Caco-2 (cell line): ENCODE measurements around the gene ZNF746. TPM values are rescaled to one million over a fixed set of nuclear protein-coding genes. Genes with fewer than 3 reads are reported as not detected.

ENCODE experiments used
- BruUV-seq: library from RNA; stranded (reverse); fragments of 400-500 nt; replicated peaks from 2 replicates; lab custom pipeline; 2021; lab: Mats Ljungman, UMichigan
- CTCF ChIA-PET: fragments of 300-600 bp; sonication (Branson Sonifier 250); formaldehyde crosslinking; loops from one replicate; lab custom pipeline; 2022; ENCODE audit warnings: antibody characterized with exemption; lab: Charles Lee
- POLR2A ChIA-PET: fragments of 300-600 bp; sonication (Branson Sonifier 250); formaldehyde crosslinking; loops from one replicate; lab custom pipeline; 2022; ENCODE audit warnings: antibody characterized with exemption; lab: Charles Lee
- DNase-seq, 2 experiments: peaks; one replicate each; pipeline versions ENCODE4 v3.0.0 to v3.0.0-alpha.2; 2020 to 2022
- H3K27me3 ChIP-seq: replicated peaks from 2 replicates; pipeline ENCODE4 v1.6.0; 2011; ENCODE audit warnings: low read length; ENCODE audit not compliant: control insufficient read depth, insufficient read depth
- H3K36me3 ChIP-seq: 2 replicates; pipeline ENCODE4 v1.5.1; 2011; ENCODE audit warnings: low read length; ENCODE audit not compliant: control insufficient read depth, insufficient read depth
- H3K4me1 ChIP-seq: fragments of 250-450 bp; sonication (Bioruptor Pico); 2 replicates; pipeline ENCODE4 v1.5.1; 2020; ENCODE audit warnings: mild to moderate bottlenecking
- H3K4me3 ChIP-seq: 2 replicates; pipeline ENCODE4 v1.5.1; 2011; ENCODE audit warnings: low read depth, mild to moderate bottlenecking, control low read depth, low read length
- H3K9me3 ChIP-seq: fragments of 250-450 bp; sonication (Bioruptor Pico); 2 replicates; pipeline ENCODE4 v1.5.1; 2020; ENCODE audit warnings: mild to moderate bottlenecking, moderate library complexity
- H3K27ac Mint-ChIP-seq: one replicate; pipeline ENCODE4 v1.8.0; 2022; ENCODE audit warnings: mixed read lengths; ENCODE audit not compliant: unreplicated experiment
- H3K27me3 Mint-ChIP-seq: one replicate; pipeline ENCODE4 v1.8.0; 2022; ENCODE audit warnings: mixed read lengths; ENCODE audit not compliant: insufficient read depth, unreplicated experiment
- H3K36me3 Mint-ChIP-seq: one replicate; pipeline ENCODE4 v1.8.0; 2022; ENCODE audit warnings: mild to moderate bottlenecking, mixed read lengths; ENCODE audit not compliant: insufficient read depth, unreplicated experiment
- H3K4me1 Mint-ChIP-seq: one replicate; pipeline ENCODE4 v1.8.0; 2022; ENCODE audit warnings: low read depth, mixed read lengths; ENCODE audit not compliant: unreplicated experiment
- H3K4me3 Mint-ChIP-seq: one replicate; pipeline ENCODE4 v1.8.0; 2022; ENCODE audit warnings: mild to moderate bottlenecking, moderate library complexity, mixed read lengths; ENCODE audit not compliant: unreplicated experiment
- H3K9me3 Mint-ChIP-seq: one replicate; pipeline ENCODE4 v1.8.0; 2022; ENCODE audit warnings: mixed read lengths; ENCODE audit not compliant: unreplicated experiment
- intact Hi-C: fragments of 100-400 bp; cut with micrococcal nuclease; formaldehyde crosslinking; loops from one replicate; pipeline ENCODE4 v1.10.0; 2022; ENCODE audit not compliant: unreplicated experiment
- total RNA-seq: library from RNA; stranded (reverse); gene quantifications from 2 replicates; pipeline ENCODE4 v1.2.3, GENCODE V29; 2022
- TF ChIP-seq, protein P1 (sequence below), 2 experiments: fragments of 200-600 bp in 1 of 2; IDR thresholded peaks; 1 replicate in 1 of 2; 2 replicates in 1 of 2; pipeline versions ENCODE4 v1.5.1 to v1.8.0; 2011 to 2022; ENCODE audit warnings: antibody characterized with exemption in 1 of 2, control low read depth in 1 of 2, inconsistent platforms in 1 of 2, low read depth in 1 of 2, low read length in 1 of 2, mild to moderate bottlenecking in 1 of 2, moderate library complexity in 1 of 2; ENCODE audit not compliant: insufficient read depth in 1 of 2, severe bottlenecking in 1 of 2, unreplicated experiment in 1 of 2

ZNF746 gene
- total RNA-seq, 1 experiment from 2014 or later, result 19.3 TPM

DNA sequence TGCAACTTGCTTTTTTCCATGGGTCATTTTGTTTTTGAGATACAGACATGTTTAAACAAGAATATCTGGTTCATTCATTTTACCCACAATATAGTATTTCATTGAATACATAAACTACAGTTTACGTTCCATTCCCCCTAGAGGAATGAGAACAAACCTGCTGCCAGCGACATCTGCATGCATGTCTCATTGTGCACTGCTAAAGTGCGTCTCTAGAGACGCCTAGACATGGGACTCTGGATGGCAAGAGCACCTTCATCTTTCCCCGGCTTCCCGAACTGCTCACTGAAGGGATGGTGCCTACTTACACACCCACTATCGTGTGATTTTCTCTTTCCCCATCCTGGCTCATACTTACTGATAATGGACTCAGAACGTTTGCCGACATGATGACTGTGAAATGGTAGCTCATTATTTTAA is 35.5 kb downstream of the ZNF746 start:
- Histone ChIP-seq H3K27me3 (no peaks in the 10 kb centered on the region), H3K4me1 (no peaks in the 10 kb centered on the region), H3K4me3 (no peak overlapping the region), H3K9me3 (peaks cover 11% of the 10 kb centered on the region; the same call in 1 of the 2 replicates), H3K36me3 (no peaks in the 10 kb centered on the region)
- ChIA-PET POLR2A (no interaction called here), CTCF (interaction anchor here (0.6 kb wide), 1 partner anchor 1537 kb away, joined by 3 read pairs; no protein-coding TSS in a partner anchor)
- Mint-ChIP-seq H3K27ac (no peak overlapping the region), H3K9me3 (peaks cover 16% of the 10 kb centered on the region), H3K27me3 (peaks cover 6% of the 10 kb centered on the region), H3K4me3 (peak overlapping the region; percentile 39), H3K36me3 (peaks cover 4% of the 10 kb centered on the region), H3K4me1 (peaks cover 7% of the 10 kb centered on the region)
- intact Hi-C loops, result no loop called here
- DNase-seq, result no peak
- TF ChIP-seq, protein P1, sequence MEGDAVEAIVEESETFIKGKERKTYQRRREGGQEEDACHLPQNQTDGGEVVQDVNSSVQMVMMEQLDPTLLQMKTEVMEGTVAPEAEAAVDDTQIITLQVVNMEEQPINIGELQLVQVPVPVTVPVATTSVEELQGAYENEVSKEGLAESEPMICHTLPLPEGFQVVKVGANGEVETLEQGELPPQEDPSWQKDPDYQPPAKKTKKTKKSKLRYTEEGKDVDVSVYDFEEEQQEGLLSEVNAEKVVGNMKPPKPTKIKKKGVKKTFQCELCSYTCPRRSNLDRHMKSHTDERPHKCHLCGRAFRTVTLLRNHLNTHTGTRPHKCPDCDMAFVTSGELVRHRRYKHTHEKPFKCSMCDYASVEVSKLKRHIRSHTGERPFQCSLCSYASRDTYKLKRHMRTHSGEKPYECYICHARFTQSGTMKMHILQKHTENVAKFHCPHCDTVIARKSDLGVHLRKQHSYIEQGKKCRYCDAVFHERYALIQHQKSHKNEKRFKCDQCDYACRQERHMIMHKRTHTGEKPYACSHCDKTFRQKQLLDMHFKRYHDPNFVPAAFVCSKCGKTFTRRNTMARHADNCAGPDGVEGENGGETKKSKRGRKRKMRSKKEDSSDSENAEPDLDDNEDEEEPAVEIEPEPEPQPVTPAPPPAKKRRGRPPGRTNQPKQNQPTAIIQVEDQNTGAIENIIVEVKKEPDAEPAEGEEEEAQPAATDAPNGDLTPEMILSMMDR (IDR thresholded peaks at IDR 0.05; ENCODE audit: insufficient read depth in 1 of 2, low read depth in 1 of 2, low read length in 1 of 2, severe bottlenecking in 1 of 2, unreplicated experiment in 1 of 2), result no peak
- no TSS peak for BruUV-seq

DNA sequence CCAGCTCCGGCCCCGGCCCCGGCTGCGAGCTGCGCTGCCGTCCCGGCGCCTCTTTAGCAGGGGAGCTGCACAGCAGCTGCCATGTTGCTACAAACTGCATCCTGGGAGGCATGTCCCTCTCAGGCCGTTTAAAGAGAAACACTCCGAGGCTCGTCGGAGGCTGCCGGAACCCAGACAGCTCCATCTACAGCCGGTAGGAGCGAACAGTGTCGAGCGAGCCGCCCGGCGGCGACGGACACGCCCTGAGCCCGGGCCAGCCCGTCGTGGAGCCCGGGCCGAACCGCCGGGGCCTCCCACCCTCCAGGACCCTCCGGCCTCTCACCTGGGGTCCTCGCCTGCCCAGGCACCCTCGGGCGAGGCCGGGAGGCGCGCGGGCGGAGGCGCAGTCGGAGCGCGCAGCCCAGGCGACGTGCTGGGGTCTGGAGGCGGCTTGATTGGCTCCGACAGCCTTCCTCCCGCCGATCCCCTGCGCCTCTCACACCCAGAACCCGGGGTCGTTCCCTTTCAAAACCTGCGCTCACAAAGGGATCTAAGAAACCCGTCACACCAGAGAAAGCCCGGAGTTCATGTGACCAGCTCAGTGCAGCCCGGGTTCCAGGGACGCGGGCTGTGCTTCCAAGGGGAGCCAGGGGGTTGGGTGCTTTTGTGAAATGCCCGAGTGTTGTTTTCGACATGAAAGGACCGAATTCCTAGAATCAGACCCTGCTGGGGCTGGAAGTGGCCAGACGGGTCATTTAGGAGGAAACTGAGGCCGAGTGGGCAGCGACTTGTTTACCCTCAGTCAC is 36.9 kb downstream of the ZNF746 start, which contains the start of gene ZNF777:
Gene ZNF777, minus strand, starts transcription at position 570 of the 785 bp plus-strand sequence. CDS start 5,040 bp downstream, outside the sequence.
- intact Hi-C loops, result no loop called here
- Mint-ChIP-seq H3K36me3 (peaks cover 17% of the 10 kb centered on the region), H3K9me3 (peaks cover 4% of the 10 kb centered on the region), H3K4me3 (peak within 1 kb of the TSS; percentile 76), H3K4me1 (peaks cover 7% of the 10 kb centered on the region), H3K27me3 (peaks cover 6% of the 10 kb centered on the region), H3K27ac (peak within 1 kb of the TSS; percentile 36)
- H3K36me3 ChIP-seq, result no peaks in the 10 kb centered on the region
- ChIA-PET POLR2A (interaction anchor here (0.6 kb wide), 1 partner anchor 14 kb away, joined by 4 read pairs; no protein-coding TSS in a partner anchor), CTCF (interaction anchor here (0.7 to 1.9 kb wide), 5 partner anchors 44 to 199 kb away, joined by 3 to 14 read pairs (median 4); partner anchors contain the start of gene ZNF783)
- H3K4me1 ChIP-seq, result no peaks in the 10 kb centered on the region
- H3K27me3 ChIP-seq, result no peaks in the 10 kb centered on the region
- H3K4me3 ChIP-seq, result peak within 1 kb of the TSS; percentile 78
- BruUV-seq, result no TSS peak
- peak; percentile 86 to 88 for DNase-seq
- TF ChIP-seq, protein P1 (IDR thresholded peaks at IDR 0.05; ENCODE audit: insufficient read depth in 1 of 2, low read depth in 1 of 2, low read length in 1 of 2, severe bottlenecking in 1 of 2, unreplicated experiment in 1 of 2), result peak; percentile 32 to 50
- no peaks in the 10 kb centered on the region for H3K9me3 ChIP-seq
